GM12878 (cell line): ENCODE results near the gene AGAP2.

Experiments
- JUNB ChIP-seq: IDR thresholded peaks from 2 replicates; pipeline ENCODE4 v1.6.1; 2016; ENCODE audit warnings: antibody characterized with exemption, mild to moderate bottlenecking
- SKIL ChIP-seq: fragments of 450-650 bp; IDR thresholded peaks from 2 replicates; pipeline ENCODE4 v1.6.1; 2017; ENCODE audit warnings: mild to moderate bottlenecking, low read depth, inconsistent platforms; ENCODE audit not compliant: poor library complexity, severe bottlenecking
- YY1 ChIP-seq: IDR thresholded peaks from 2 replicates; pipeline ENCODE4 v1.6.1; 2011; ENCODE audit warnings: low read depth, mild to moderate bottlenecking, low read length
- TF ChIP-seq, protein P1 (sequence below), 3 experiments: IDR thresholded peaks in 2 of 3; conservative IDR thresholded peaks in 1 of 3; 2 replicates each; pipeline ENCODE4 v1.5.1; 2011; ENCODE audit warnings: low read depth in 3 of 3, low read length in 3 of 3, mild to moderate bottlenecking in 3 of 3, control low read depth in 2 of 3, moderate library complexity in 2 of 3, inconsistent platforms in 1 of 3, mixed read lengths in 1 of 3; ENCODE audit not compliant: control insufficient read depth in 2 of 3, insufficient read depth in 1 of 3; ENCODE audit errors: extremely low read depth in 1 of 3

DNA sequence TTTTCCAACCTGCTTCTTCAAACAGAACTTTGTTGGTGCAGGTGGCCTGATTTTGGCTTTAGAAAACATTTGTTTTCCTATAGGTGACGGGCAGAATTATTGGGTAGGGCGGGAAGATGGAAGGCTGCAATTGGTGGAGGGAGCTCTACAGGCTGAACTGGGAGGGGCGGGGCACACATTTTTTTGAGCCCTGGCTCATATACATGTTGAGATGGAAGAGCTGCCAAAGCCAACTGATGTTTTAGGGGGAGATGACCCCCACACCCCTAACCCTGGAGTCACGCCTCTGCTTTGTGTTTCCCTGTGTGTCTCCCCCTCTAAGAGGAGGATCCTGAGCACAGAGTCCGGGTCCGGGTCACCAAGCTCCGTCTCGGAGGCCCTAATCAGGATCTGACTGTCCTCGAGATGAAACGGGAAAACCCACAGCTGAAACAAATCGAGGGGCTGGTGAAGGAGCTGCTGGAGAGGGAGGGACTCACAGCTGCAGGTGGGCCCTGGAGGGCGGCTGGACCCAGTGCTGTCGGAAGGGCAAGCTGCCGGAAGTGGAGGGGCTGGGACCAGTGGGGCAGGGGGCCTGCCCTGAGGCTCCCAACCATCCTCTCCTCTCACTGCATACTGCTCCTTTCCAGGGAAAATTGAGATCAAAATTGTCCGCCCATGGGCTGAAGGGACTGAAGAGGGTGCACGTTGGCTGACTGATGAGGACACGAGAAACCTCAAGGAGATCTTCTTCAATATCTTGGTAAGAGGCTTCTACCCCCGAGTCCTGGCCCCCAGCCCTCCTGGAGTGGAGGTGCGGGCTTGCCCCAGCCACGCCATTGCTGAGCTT lies 18.6 kb downstream of the AGAP2 start:
- TF ChIP-seq, protein P1, sequence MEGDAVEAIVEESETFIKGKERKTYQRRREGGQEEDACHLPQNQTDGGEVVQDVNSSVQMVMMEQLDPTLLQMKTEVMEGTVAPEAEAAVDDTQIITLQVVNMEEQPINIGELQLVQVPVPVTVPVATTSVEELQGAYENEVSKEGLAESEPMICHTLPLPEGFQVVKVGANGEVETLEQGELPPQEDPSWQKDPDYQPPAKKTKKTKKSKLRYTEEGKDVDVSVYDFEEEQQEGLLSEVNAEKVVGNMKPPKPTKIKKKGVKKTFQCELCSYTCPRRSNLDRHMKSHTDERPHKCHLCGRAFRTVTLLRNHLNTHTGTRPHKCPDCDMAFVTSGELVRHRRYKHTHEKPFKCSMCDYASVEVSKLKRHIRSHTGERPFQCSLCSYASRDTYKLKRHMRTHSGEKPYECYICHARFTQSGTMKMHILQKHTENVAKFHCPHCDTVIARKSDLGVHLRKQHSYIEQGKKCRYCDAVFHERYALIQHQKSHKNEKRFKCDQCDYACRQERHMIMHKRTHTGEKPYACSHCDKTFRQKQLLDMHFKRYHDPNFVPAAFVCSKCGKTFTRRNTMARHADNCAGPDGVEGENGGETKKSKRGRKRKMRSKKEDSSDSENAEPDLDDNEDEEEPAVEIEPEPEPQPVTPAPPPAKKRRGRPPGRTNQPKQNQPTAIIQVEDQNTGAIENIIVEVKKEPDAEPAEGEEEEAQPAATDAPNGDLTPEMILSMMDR (IDR thresholded peaks at IDR 0.05 in 2 of 3, conservative IDR thresholded peaks at IDR 0.05 in 1 of 3; ENCODE audit: control insufficient read depth in 2 of 3, extremely low read depth in 1 of 3, insufficient read depth in 1 of 3, low read depth in 3 of 3, low read length in 3 of 3): no peak
- TF ChIP-seq YY1 (no peak), SKIL (no peak), JUNB (no peak)
